Anterior cingulate cortex (tissue), 58 donors: ENCODE measurements around the gene IKZF5.
A peak's percentile ranks its signal among the peaks of the same experiment; 100 is the strongest.

Experiments
- DNase-seq, 58 donors: peaks; one replicate each; lab custom pipeline; 2025; lab: John Stamatoyannopoulos, UW

Gene IKZF5

GRCh38 chr10:123017421-123018165 lies 9.0 kb upstream of the IKZF5 start:
- no peak for DNase-seq

GRCh38 chr10:123016228-123016627 lies 7.6 kb upstream of the IKZF5 start:
- DNase-seq, result no peak

- no peak for DNase-seq
Observed at GRCh38 chr10:123014772-123015171, 6.2 kb upstream of the IKZF5 start.

- DNase-seq, result no peak
Observed at GRCh38 chr10:123013456-123014419, 5.1 kb upstream of the IKZF5 start.

GRCh38 chr10:123011987-123012386 lies 3.4 kb upstream of the IKZF5 start:
- DNase-seq, result no peak

- peak in 20 of 58 donors; percentile 8 to 69 (median 35) for DNase-seq
Observed at GRCh38 chr10:123009105-123009820, 668 bp upstream of the IKZF5 start.

GRCh38 chr10:123007558-123008354 lies 839 bp downstream of the IKZF5 start:
- DNase-seq, result peak in 25 of 58 donors; percentile 6 to 58 (median 27)

- DNase-seq, result no peak
Observed at GRCh38 chr10:123004298-123004697, 4.3 kb downstream of the IKZF5 start.

- no peak for DNase-seq
Observed at GRCh38 chr10:123001370-123001769, 7.2 kb downstream of the IKZF5 start.

GRCh38 chr10:123000155-123000554 lies 8.4 kb downstream of the IKZF5 start:
- no peak for DNase-seq

- DNase-seq, result peak in 1 of 58 donors; percentile 19
Observed at GRCh38 chr10:122999347-122999746, 9.2 kb downstream of the IKZF5 start.

- DNase-seq, result no peak
Observed at GRCh38 chr10:122998934-122999333, 9.7 kb downstream of the IKZF5 start.

GRCh38 chr10:122998360-122998917 lies 10.2 kb downstream of the IKZF5 start:
- DNase-seq, result no peak

GRCh38 chr10:122997864-122998263 lies 10.7 kb downstream of the IKZF5 start:
- DNase-seq, result no peak

GRCh38 chr10:122995936-122996335 lies 12.7 kb downstream of the IKZF5 start:
- no peak for DNase-seq

GRCh38 chr10:122993797-122994336 lies 14.7 kb downstream of the IKZF5 start:
- DNase-seq, result no peak

- DNase-seq, result peak in 1 of 58 donors; percentile 22
Observed at GRCh38 chr10:122992031-122992585, 16.5 kb downstream of the IKZF5 start.

GRCh38 chr10:122990278-122990677 lies 18.3 kb downstream of the IKZF5 start:
- no peak for DNase-seq

- no peak for DNase-seq
Observed at GRCh38 chr10:122988501-122988900, 20.1 kb downstream of the IKZF5 start.
